Left ventricle myocardium inferior (tissue), 1 donor: ENCODE data around the gene RTN4IP1. TPM values are rescaled to one million over a fixed set of nuclear protein-coding genes. Genes with fewer than 3 reads are reported as not detected.
A peak's percentile ranks its signal among the peaks of the same experiment; 100 is the strongest.
"Not testable (repeated sequence)": the region's sequence is repeated elsewhere in the genome, so short reads cannot be mapped to it uniquely, and the experiment has no call there.

Source experiments
- DNase-seq: peaks from one replicate; pipeline ENCODE4 v3.0.0-alpha.2; 2020
- H3K27ac ChIP-seq: fragments of 200-600 bp; replicated peaks from 2 replicates; pipeline ENCODE4 v1.8.0; 2021
- H3K27me3 ChIP-seq: fragments of 200-600 bp; 2 replicates; pipeline ENCODE4 v1.8.0; 2021; ENCODE audit warnings: low read depth
- H3K36me3 ChIP-seq: fragments of 200-600 bp; 2 replicates; pipeline ENCODE4 v1.8.0; 2021
- H3K4me1 ChIP-seq: fragments of 200-600 bp; 2 replicates; pipeline ENCODE4 v1.8.0; 2021
- H3K4me3 ChIP-seq: fragments of 200-600 bp; 2 replicates; pipeline ENCODE4 v1.8.0; 2021; ENCODE audit warnings: mild to moderate bottlenecking, moderate library complexity
- H3K9me3 ChIP-seq: fragments of 200-600 bp; replicated peaks from 2 replicates; pipeline ENCODE4 v1.8.0; 2021
- intact Hi-C: fragments of 100-400 bp; cut with micrococcal nuclease; formaldehyde crosslinking; loops from one replicate; pipeline ENCODE4 v1.11.0; 2022
- total RNA-seq: library from RNA; stranded (reverse); fragmentation: NEBNext Ultra II Directional; extraction: Animal tissue kit (Norgen Biotek cat#: 25700); gene quantifications from one replicate; pipeline ENCODE4 v1.2.1, GENCODE V29; 2021
- TF ChIP-seq, protein P1 (sequence below): fragments of 200-600 bp; IDR thresholded peaks from 2 replicates; pipeline ENCODE4 v1.8.0; 2021; ENCODE audit warnings: antibody characterized with exemption, mild to moderate bottlenecking, borderline replicate concordance
- donor health status: DM: no; HTN: yes; CAD: no; lungs with severe emphysema.

Gene RTN4IP1
- total RNA-seq, 1 donor from 2014 or later: 21.5 TPM

DNA sequence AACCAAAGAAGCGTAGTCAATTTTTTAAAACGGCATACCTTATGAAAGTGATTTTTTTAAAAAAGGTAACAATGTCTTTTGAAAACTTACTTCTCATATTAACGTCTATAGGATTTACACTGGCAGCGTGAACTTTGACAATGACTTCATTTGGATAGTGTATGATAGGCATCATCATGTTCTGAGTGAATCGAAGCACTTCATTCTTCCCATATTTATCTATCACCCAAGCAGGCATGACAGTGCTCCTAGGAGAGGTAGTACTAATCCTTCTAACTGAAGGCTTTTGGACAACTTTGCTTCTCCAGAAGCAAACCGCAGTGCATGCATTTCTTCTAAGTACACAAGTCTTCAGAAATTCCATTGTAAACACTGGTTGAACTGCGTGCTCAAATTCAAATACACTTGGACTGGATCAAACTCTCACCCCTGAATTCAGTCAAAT, 618 bp downstream of the RTN4IP1 start:
- intact Hi-C loops: no loop called here
- H3K4me3 ChIP-seq: peak overlapping the region; percentile 78
- no peaks in the 10 kb centered on the region for H3K27me3 ChIP-seq
- TF ChIP-seq, protein P1, sequence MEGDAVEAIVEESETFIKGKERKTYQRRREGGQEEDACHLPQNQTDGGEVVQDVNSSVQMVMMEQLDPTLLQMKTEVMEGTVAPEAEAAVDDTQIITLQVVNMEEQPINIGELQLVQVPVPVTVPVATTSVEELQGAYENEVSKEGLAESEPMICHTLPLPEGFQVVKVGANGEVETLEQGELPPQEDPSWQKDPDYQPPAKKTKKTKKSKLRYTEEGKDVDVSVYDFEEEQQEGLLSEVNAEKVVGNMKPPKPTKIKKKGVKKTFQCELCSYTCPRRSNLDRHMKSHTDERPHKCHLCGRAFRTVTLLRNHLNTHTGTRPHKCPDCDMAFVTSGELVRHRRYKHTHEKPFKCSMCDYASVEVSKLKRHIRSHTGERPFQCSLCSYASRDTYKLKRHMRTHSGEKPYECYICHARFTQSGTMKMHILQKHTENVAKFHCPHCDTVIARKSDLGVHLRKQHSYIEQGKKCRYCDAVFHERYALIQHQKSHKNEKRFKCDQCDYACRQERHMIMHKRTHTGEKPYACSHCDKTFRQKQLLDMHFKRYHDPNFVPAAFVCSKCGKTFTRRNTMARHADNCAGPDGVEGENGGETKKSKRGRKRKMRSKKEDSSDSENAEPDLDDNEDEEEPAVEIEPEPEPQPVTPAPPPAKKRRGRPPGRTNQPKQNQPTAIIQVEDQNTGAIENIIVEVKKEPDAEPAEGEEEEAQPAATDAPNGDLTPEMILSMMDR: no peak
- no peak for DNase-seq
- peaks cover 29% of the 10 kb centered on the region for H3K4me1 ChIP-seq
- no peaks in the 10 kb centered on the region for H3K36me3 ChIP-seq
- no peaks in the 10 kb centered on the region for H3K9me3 ChIP-seq
- H3K27ac ChIP-seq: peak overlapping the region; percentile 84

DNA sequence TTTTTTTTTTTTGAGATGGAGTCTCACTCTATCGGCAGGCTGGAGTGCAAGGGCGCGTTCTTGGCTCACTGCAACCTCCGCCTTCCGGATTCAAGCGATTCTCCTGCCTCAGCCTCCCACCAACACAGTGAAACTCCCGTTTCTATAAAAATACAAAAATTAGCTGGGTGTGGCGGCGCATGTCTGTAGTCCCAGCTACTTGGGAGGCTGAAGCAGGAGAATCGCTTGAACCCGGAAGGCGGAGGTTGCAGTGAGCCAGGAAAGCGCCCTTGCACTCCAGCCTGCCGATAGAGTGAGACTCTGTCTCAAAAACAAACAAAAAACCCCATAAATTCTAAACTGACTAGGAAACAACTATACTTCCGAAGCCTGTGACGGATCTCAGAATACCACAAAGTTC, 1.5 kb downstream of the RTN4IP1 start:
- H3K9me3 ChIP-seq, H3K27ac ChIP-seq, intact Hi-C loops, H3K27me3 ChIP-seq, DNase-seq, H3K36me3 ChIP-seq, H3K4me3 ChIP-seq: not testable (repeated sequence)
- H3K4me1 ChIP-seq: peaks cover 29% of the 10 kb centered on the region

DNA sequence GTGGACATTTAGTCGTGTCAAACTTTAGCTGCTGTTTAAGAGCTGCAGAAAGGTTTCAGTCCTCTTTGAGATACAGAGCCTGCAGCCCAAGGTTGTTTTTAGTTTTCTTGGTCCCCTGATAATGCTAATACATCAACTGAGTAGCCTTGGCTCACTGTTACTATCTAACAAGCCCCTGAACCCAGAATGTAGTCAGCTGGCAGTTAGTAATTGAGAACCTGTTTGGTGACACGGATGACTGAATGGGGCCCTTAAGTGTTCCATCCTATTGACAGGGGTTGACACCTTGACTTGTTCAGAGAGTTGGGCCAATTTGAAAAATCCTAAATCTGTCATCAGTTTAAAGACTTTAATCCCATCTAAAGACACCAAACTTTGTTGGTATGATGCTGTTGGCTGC, 2.8 kb downstream of the RTN4IP1 start:
- Histone ChIP-seq H3K36me3 (no peaks in the 10 kb centered on the region), H3K9me3 (no peaks in the 10 kb centered on the region), H3K4me1 (peaks cover 29% of the 10 kb centered on the region), H3K27ac (no peak overlapping the region), H3K4me3 (no peak overlapping the region), H3K27me3 (no peaks in the 10 kb centered on the region)
- intact Hi-C loops: no loop called here
- no peak for DNase-seq
- TF ChIP-seq, protein P1: no peak

- H3K4me3 ChIP-seq: no peak overlapping the region
- no peak overlapping the region for H3K27ac ChIP-seq
- TF ChIP-seq, protein P1: no peak
- intact Hi-C loops: no loop called here
- no peaks in the 10 kb centered on the region for H3K27me3 ChIP-seq
- peaks cover 9% of the 10 kb centered on the region for H3K36me3 ChIP-seq
- H3K9me3 ChIP-seq: no peaks in the 10 kb centered on the region
- peaks cover 2% of the 10 kb centered on the region for H3K4me1 ChIP-seq
- DNase-seq: no peak
These were observed 6.3 kb downstream of the RTN4IP1 start for GRCh38 chr6:106623039-106623438.

DNA sequence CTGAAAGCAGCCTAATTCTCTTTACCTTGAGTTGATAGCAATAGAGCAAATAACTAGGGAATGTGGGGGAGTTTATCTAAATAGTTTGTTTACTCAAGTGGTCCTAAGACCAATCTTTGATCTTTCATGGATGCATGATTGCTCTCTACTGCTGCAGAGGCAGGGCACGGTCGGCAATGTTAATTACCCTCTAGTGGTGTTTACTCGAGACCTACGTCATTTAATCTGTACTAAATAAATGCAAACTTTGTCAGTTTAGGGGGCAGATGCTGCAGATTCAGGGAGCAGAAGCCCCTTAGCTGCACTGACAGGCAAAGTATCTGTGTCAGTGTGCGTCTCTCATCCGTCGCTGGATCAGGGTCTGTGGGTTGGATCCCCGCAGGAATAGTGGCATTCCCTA, 6.9 kb downstream of the RTN4IP1 start:
- TF ChIP-seq, protein P1: no peak
- no peaks in the 10 kb centered on the region for H3K27me3 ChIP-seq
- no peaks in the 10 kb centered on the region for H3K4me1 ChIP-seq
- no peak overlapping the region for H3K27ac ChIP-seq
- intact Hi-C loops: no loop called here
- H3K4me3 ChIP-seq: no peak overlapping the region
- no peaks in the 10 kb centered on the region for H3K9me3 ChIP-seq
- no peak for DNase-seq
- H3K36me3 ChIP-seq: peaks cover 9% of the 10 kb centered on the region

- H3K27me3 ChIP-seq: no peaks in the 10 kb centered on the region
- intact Hi-C loops: no loop called here
- H3K4me3 ChIP-seq: no peak overlapping the region
- DNase-seq: no peak
- TF ChIP-seq, protein P1: no peak
- no peaks in the 10 kb centered on the region for H3K9me3 ChIP-seq
- H3K4me1 ChIP-seq: no peaks in the 10 kb centered on the region
- H3K27ac ChIP-seq: no peak overlapping the region
- peaks cover 22% of the 10 kb centered on the region for H3K36me3 ChIP-seq
These were observed 8.2 kb downstream of the RTN4IP1 start for GRCh38 chr6:106620931-106621672.
